22Rv1 (cell line): ENCODE results near the gene TPCN2.

Experiments used
- ZFX ChIP-seq: fragments of 450-650 bp; IDR thresholded peaks from 2 replicates; pipeline ENCODE4 v1.6.1; 2017; ENCODE audit warnings: antibody characterized with exemption, borderline replicate concordance
- TF ChIP-seq, protein P1 (sequence below): fragments of 450-650 bp; IDR thresholded peaks from 2 replicates; pipeline ENCODE4 v1.5.1; 2017; ENCODE audit warnings: mild to moderate bottlenecking

DNA sequence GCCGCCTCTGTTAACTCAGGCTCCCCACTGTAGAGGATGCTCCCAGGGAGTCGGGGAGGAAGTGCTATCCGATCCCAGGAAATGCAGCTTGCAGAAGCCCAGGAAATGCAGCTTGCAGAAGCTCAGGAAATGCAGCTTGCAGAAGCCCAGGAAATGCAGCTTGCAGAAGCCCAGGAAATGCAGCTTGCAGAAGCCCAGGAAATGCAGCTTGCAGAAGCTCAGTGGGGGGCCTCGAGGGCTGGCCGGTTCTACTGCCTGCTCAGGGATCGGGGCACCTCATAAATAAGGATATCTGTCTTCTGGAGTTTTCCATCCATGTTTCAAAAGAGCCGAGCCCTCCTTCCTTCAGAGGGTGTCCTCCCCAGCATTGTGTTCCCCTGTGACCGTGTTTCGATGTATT, 81.9 kb downstream of the TPCN2 start:
- TF ChIP-seq, protein P1, sequence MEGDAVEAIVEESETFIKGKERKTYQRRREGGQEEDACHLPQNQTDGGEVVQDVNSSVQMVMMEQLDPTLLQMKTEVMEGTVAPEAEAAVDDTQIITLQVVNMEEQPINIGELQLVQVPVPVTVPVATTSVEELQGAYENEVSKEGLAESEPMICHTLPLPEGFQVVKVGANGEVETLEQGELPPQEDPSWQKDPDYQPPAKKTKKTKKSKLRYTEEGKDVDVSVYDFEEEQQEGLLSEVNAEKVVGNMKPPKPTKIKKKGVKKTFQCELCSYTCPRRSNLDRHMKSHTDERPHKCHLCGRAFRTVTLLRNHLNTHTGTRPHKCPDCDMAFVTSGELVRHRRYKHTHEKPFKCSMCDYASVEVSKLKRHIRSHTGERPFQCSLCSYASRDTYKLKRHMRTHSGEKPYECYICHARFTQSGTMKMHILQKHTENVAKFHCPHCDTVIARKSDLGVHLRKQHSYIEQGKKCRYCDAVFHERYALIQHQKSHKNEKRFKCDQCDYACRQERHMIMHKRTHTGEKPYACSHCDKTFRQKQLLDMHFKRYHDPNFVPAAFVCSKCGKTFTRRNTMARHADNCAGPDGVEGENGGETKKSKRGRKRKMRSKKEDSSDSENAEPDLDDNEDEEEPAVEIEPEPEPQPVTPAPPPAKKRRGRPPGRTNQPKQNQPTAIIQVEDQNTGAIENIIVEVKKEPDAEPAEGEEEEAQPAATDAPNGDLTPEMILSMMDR, result no peak
- no peak for TF ChIP-seq ZFX
